Fibroblast of mammary gland (primary cell): ENCODE results near the gene RSPH3.
"Not testable (repeated sequence)": the region's sequence is repeated elsewhere in the genome, so short reads cannot be mapped to it uniquely, and the experiment has no call there.

ENCODE experiments used
- DNase-seq: peaks from one replicate; pipeline ENCODE4 v3.0.0-alpha.2; 2010; ENCODE audit warnings: low read depth
- H3K4me3 ChIP-seq: 2 replicates; pipeline ENCODE4 v1.5.1; 2011; ENCODE audit warnings: low read depth, mild to moderate bottlenecking, low read length, moderate library complexity; ENCODE audit not compliant: control insufficient read depth
- CTCF ChIP-seq: conservative IDR thresholded peaks from 2 replicates; pipeline ENCODE4 v1.5.1; 2011; ENCODE audit warnings: low read depth, low read length, inconsistent platforms; ENCODE audit not compliant: control insufficient read depth, insufficient read depth

Gene RSPH3

GRCh38 chr6:159042826-159043181 lies 42.8 kb upstream of the RSPH3 start:
- H3K4me3 ChIP-seq, result no peak overlapping the region
- no peak for DNase-seq
- TF ChIP-seq CTCF, result no peak

- H3K4me3 ChIP-seq, result no peak overlapping the region
- peak; percentile 57 for DNase-seq
- TF ChIP-seq CTCF, result peak; percentile 97
These were observed 42.2 kb upstream of the RSPH3 start for GRCh38 chr6:159042003-159042825.

- no peak overlapping the region for H3K4me3 ChIP-seq
- no peak for DNase-seq
- no peak for TF ChIP-seq CTCF
These were observed 41.2 kb upstream of the RSPH3 start for GRCh38 chr6:159041181-159041580.

- H3K4me3 ChIP-seq, result no peak overlapping the region
- TF ChIP-seq CTCF, result no peak
- no peak for DNase-seq
These were observed 39.9 kb upstream of the RSPH3 start for GRCh38 chr6:159039885-159040258.

GRCh38 chr6:159038914-159039884 lies 39.2 kb upstream of the RSPH3 start:
- TF ChIP-seq CTCF, result no peak
- DNase-seq, result peak; percentile 53
- no peak overlapping the region for H3K4me3 ChIP-seq

- not testable (repeated sequence) for H3K4me3 ChIP-seq, DNase-seq
These were observed 38.3 kb upstream of the RSPH3 start for GRCh38 chr6:159038318-159038717.

GRCh38 chr6:159037756-159038290 lies 37.8 kb upstream of the RSPH3 start:
- no peak for DNase-seq
- no peak for TF ChIP-seq CTCF
- H3K4me3 ChIP-seq, result no peak overlapping the region
